ENCODE results near the gene NOP53. TPM values are rescaled to one million over a fixed set of nuclear protein-coding genes. Genes with fewer than 3 reads are reported as not detected.

NOP53 gene
- total and polyA plus RNA-seq, 2 of the 4 experiments (the other 2 are of a cell fraction) = 59.5 to 83.2 TPM

GRCh38 chr19:47765523-47766358 is 20.4 kb downstream of the NOP53 start (continued):
- TF ChIP-seq NFE2L2 (IDR thresholded peaks at IDR 0.05; ENCODE audit: low read depth, low read length) (no peak), CEBPB (IDR thresholded peaks at IDR 0.05; ENCODE audit: low read depth, low read length) (no peak)

DNA sequence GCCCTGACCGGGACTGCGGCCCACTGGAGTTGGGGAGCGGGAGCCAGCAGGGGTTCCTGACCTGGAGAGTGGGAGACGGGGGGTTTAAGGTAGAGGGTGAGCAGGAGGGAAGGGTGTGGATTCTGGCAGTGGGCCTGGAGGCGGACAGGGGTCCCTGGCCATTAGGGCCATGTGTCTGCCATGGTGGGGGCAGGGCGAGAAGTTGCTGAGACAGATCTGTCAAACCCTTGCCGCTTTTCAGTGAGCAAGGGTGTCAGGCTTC is 20.9 kb downstream of the NOP53 start:
- Histone ChIP-seq H2BK20ac (ENCODE audit: low read depth, low read length) (no peak overlapping the region), H3K27ac (ENCODE audit: insufficient read depth, low read length) (no peak overlapping the region), H2BK15ac (ENCODE audit: low read depth, low read length) (no peak overlapping the region), H3K56ac (ENCODE audit: extremely low read depth, insufficient read depth, low read length) (no peak overlapping the region), H3K4me3 (ENCODE audit: insufficient read depth, low read depth, low read length) (no peak overlapping the region), H4K5ac (ENCODE audit: low read depth, low read length) (no peak overlapping the region), H4K8ac (ENCODE audit: low read depth in 2 of 2, low read length in 2 of 2) (no peak overlapping the region), H3K9me3 (ENCODE audit: control insufficient read depth, insufficient read depth, low read length) (no peaks in the 10 kb centered on the region), H3K9ac (ENCODE audit: low read depth, low read length) (no peak overlapping the region), H3K36me3 (ENCODE audit: control insufficient read depth, insufficient read depth, low read length) (no peaks in the 10 kb centered on the region), H3K79me1 (ENCODE audit: low read depth in 1 of 2, low read length in 2 of 2) (no peaks in the 10 kb centered on the region), H3K18ac (ENCODE audit: low read depth, low read length) (no peak overlapping the region), H4K20me1 (ENCODE audit: insufficient read depth, low read length) (no peaks in the 10 kb centered on the region), H3K9me1 (ENCODE audit: insufficient read depth, low read length) (no peaks in the 10 kb centered on the region; the same call in 1 of the 2 replicates), H3K23ac (ENCODE audit: low read depth, low read length) (no peak overlapping the region), H3K4ac (ENCODE audit: low read depth, low read length) (no peak overlapping the region), H3K27me3 (ENCODE audit: control insufficient read depth, insufficient read depth, low read length) (peaks cover 9% of the 10 kb centered on the region), H2BK120ac (ENCODE audit: low read depth, low read length) (no peak overlapping the region), H2AFZ (replicated peaks; ENCODE audit: low read length, poor library complexity) (peak overlapping the region; percentile 71), H3K14ac (replicated peaks; ENCODE audit: low read depth, low read length) (no peak overlapping the region), H3K4me1 (ENCODE audit: control insufficient read depth, insufficient read depth, low read length) (no peaks in the 10 kb centered on the region), H2BK5ac (ENCODE audit: low read depth, low read length, poor library complexity, severe bottlenecking) (no peak overlapping the region), H2AK9ac (replicated peaks; ENCODE audit: low read depth, low read length, poor library complexity) (no peak overlapping the region), H4K91ac (ENCODE audit: insufficient read depth, low read depth, low read length) (no peak overlapping the region), H3K4me2 (ENCODE audit: low read depth, low read length) (no peak overlapping the region), H2AK5ac (ENCODE audit: low read depth, low read length) (no peak overlapping the region)
- ATAC-seq (ENCODE audit: low read depth) (no peak), DNase-seq (no peak)
- dilution Hi-C loops (cut with HindIII; ENCODE audit: low sequenced_read_pairs, unreplicated experiment) (no loop called here), intact Hi-C loops (cut with micrococcal nuclease) (loop anchor here (1.0 kb wide), 2 partner anchors 22 to 97 kb away; no protein-coding TSS in a partner anchor), in situ Hi-C loops (cut with MboI; ENCODE audit: low sequenced_read_pairs) (no loop called here)
- POLR2A ChIA-PET (ENCODE audit: unreplicated experiment) = no interaction called here
- no TSS peak for BruUV-seq (replicated peaks)
- CTCF ChIA-PET = interaction anchor here (1.0 kb wide), 2 partner anchors 13 to 21 kb away, joined by 3 read pairs; partner anchors contain the start of gene NOP53
- TF ChIP-seq RAD21 (IDR thresholded peaks at IDR 0.05; ENCODE audit: low read length) (no peak), SMC3 (IDR thresholded peaks at IDR 0.05; ENCODE audit: low read depth, low read length) (no peak), FOS (IDR thresholded peaks at IDR 0.05; ENCODE audit: low read depth, low read length) (no peak), CHD1 (IDR thresholded peaks at IDR 0.05; ENCODE audit: low read depth, low read length) (no peak), USF2 (IDR thresholded peaks at IDR 0.05; ENCODE audit: low read depth, low read length) (no peak)
- no CpG with 5 or more reads among the region's 7 CpGs for WGBS, 2 experiments (ENCODE audit: extremely low coverage in 2 of 2, insufficient read length in 1 of 2)

All from IMR-90 (cell line).